GM23248 (cell line): ENCODE data around the gene SEPTIN6. TPM values are rescaled to one million over a fixed set of nuclear protein-coding genes. Genes with fewer than 3 reads are reported as not detected.
A peak's percentile ranks its signal among the peaks of the same experiment; 100 is the strongest.
"Not testable (repeated sequence)": the region's sequence is repeated elsewhere in the genome, so short reads cannot be mapped to it uniquely, and the experiment has no call there.

Experiments used
- DNase-seq: peaks from one replicate; pipeline ENCODE4 v3.0.0-alpha.2; 2015
- H2AFZ ChIP-seq: fragments of 200-600 bp; sonication (generic); 2 replicates; pipeline ENCODE4 v1.6.1; 2016; ENCODE audit warnings: antibody characterized with exemption
- H3F3A ChIP-seq: fragments of 200-600 bp; sonication (generic); 2 replicates; pipeline ENCODE4 v1.6.1; 2016; ENCODE audit warnings: mild to moderate bottlenecking, antibody characterized with exemption, mixed run types; ENCODE audit not compliant: insufficient read depth
- H3K27ac ChIP-seq: fragments of 200-600 bp; sonication (generic); 2 replicates; pipeline ENCODE4 v1.5.1; 2016; ENCODE audit warnings: mild to moderate bottlenecking
- H3K27me3 ChIP-seq: fragments of 200-600 bp; sonication (generic); replicated peaks from 2 replicates; pipeline ENCODE4 v1.6.1; 2016; ENCODE audit warnings: mild to moderate bottlenecking; ENCODE audit not compliant: insufficient read depth
- H3K36me3 ChIP-seq: fragments of 200-600 bp; sonication (generic); 2 replicates; pipeline ENCODE4 v1.6.1; 2016; ENCODE audit warnings: low read depth, mild to moderate bottlenecking
- H3K4me1 ChIP-seq: fragments of 200-600 bp; sonication (generic); 2 replicates; pipeline ENCODE4 v1.6.1; 2016; ENCODE audit warnings: mild to moderate bottlenecking; ENCODE audit not compliant: insufficient read depth
- H3K4me2 ChIP-seq: fragments of 200-600 bp; sonication (generic); one replicate; pipeline ENCODE4 v1.6.1; 2016; ENCODE audit warnings: mild to moderate bottlenecking; ENCODE audit not compliant: unreplicated experiment
- H3K4me3 ChIP-seq: fragments of 200-600 bp; sonication (generic); 2 replicates; pipeline ENCODE4 v1.5.1; 2016; ENCODE audit warnings: mild to moderate bottlenecking
- H3K79me2 ChIP-seq: fragments of 200-600 bp; sonication (generic); 2 replicates; pipeline ENCODE4 v1.6.1; 2016; ENCODE audit warnings: mild to moderate bottlenecking; ENCODE audit not compliant: insufficient read depth
- H3K9ac ChIP-seq: fragments of 200-600 bp; sonication (generic); 2 replicates; pipeline ENCODE4 v1.6.1; 2016; ENCODE audit warnings: mild to moderate bottlenecking
- H3K9me2 ChIP-seq: fragments of 200-600 bp; sonication (generic); 2 replicates; pipeline ENCODE4 v1.6.1; 2016; ENCODE audit warnings: mixed run types, mild to moderate bottlenecking, moderate library complexity; ENCODE audit not compliant: insufficient read depth
- H3K9me3 ChIP-seq: fragments of 200-600 bp; sonication (generic); one replicate; pipeline ENCODE4 v1.6.1; 2017; ENCODE audit warnings: low read depth
- H4K20me1 ChIP-seq: fragments of 200-600 bp; sonication (generic); 2 replicates; pipeline ENCODE4 v1.6.0; 2016; ENCODE audit not compliant: insufficient read depth
- EZH2 ChIP-seq: fragments of 200-600 bp; sonication (generic); IDR thresholded peaks from 2 replicates; pipeline ENCODE4 v1.6.1; 2018; ENCODE audit warnings: antibody characterized with exemption, mild to moderate bottlenecking; ENCODE audit not compliant: insufficient read depth, poor library complexity, severe bottlenecking
- EZH2phosphoT487 ChIP-seq: fragments of 200-600 bp; sonication (generic); IDR thresholded peaks from 2 replicates; pipeline ENCODE4 v1.6.1; 2018; ENCODE audit warnings: antibody characterized with exemption, moderate library complexity, mild to moderate bottlenecking, low read depth; ENCODE audit not compliant: insufficient read depth
- WGBS, 2 experiments: methylation state at CpG; one replicate each; pipeline ENCODE4 v1.1.6; 2015 to 2017; ENCODE audit warnings: low lambda C conversion rate in 2 of 2, low coverage in 1 of 2; ENCODE audit errors: missing lambda C conversion rate in 2 of 2; 5-methylcytosine and 5-hydroxymethylcytosine counted together
- in situ Hi-C: fragments of 300-500 bp; cut with MboI; formaldehyde crosslinking; loops from 2 replicates; pipeline ENCODE4 v1.15.0; 2020
- polyA plus RNA-seq: library from polyadenylated mRNA; unstranded; fragments of >200 nt; fragmentation: Nextera tagmentation; extraction: Ambion mirVana; gene quantifications from 2 replicates; pipeline ENCODE4 v1.2.1, GENCODE V29; 2016
- total RNA-seq: library from RNA; depleted of rRNA; stranded (reverse); fragments of >200 nt; shearing (Covaris generic); gene quantifications from 2 replicates; pipeline ENCODE4 v1.2.3, GENCODE V29; 2014

SEPTIN6 gene
- total and polyA plus RNA-seq, 2 experiments from 2014 or later, result 22.2 to 23.9 TPM

GRCh38 chrX:119672426-119672825 lies 20.5 kb downstream of the SEPTIN6 start:
- Histone ChIP-seq H3K9me2 (no peaks in the 10 kb centered on the region), H3K27me3 (no peaks in the 10 kb centered on the region), H2AFZ (no peak overlapping the region), H3K4me2 (no peak overlapping the region), H3F3A (no peaks in the 10 kb centered on the region), H3K9me3 (no peaks in the 10 kb centered on the region), H3K4me3 (no peak overlapping the region), H3K4me1 (no peaks in the 10 kb centered on the region), H4K20me1 (no peaks in the 10 kb centered on the region), H3K36me3 (no peaks in the 10 kb centered on the region), H3K27ac (no peak overlapping the region), H3K9ac (no peak overlapping the region), H3K79me2 (no peaks in the 10 kb centered on the region)
- 62 to 64% methylated on average over 2 of the region's 2 CpGs for WGBS, 2 experiments
- TF ChIP-seq EZH2, result no peak
- no peak for TF ChIP-seq EZH2phosphoT487
- DNase-seq, result no peak
- in situ Hi-C loops, result no loop called here

- H3K4me2 ChIP-seq, result no peak overlapping the region
- H3K79me2 ChIP-seq, result no peaks in the 10 kb centered on the region
- H3K9me3 ChIP-seq, result no peaks in the 10 kb centered on the region
- DNase-seq, result peak; percentile 3
- TF ChIP-seq EZH2phosphoT487 (no peak), EZH2 (no peak)
- no peaks in the 10 kb centered on the region for H4K20me1 ChIP-seq
- no peaks in the 10 kb centered on the region for H3K36me3 ChIP-seq
- H3K9me2 ChIP-seq, result no peaks in the 10 kb centered on the region
- H3K27ac ChIP-seq, result no peak overlapping the region
- H3K9ac ChIP-seq, result no peak overlapping the region
- no peaks in the 10 kb centered on the region for H3K27me3 ChIP-seq
- no peak overlapping the region for H3K4me3 ChIP-seq
- in situ Hi-C loops, result no loop called here
- H2AFZ ChIP-seq, result no peak overlapping the region
- H3K4me1 ChIP-seq, result no peaks in the 10 kb centered on the region
- H3F3A ChIP-seq, result no peaks in the 10 kb centered on the region
- WGBS, 2 experiments, result 65 to 72% methylated on average over 6 of the region's 6 CpGs
Observed at GRCh38 chrX:119669424-119670037, 23.4 kb downstream of the SEPTIN6 start.

GRCh38 chrX:119667111-119667878 lies 25.7 kb downstream of the SEPTIN6 start:
- H3K4me1 ChIP-seq, result no peaks in the 10 kb centered on the region
- H3K4me3 ChIP-seq, result no peak overlapping the region
- no peak for DNase-seq
- H3K79me2 ChIP-seq, result no peaks in the 10 kb centered on the region
- no peak overlapping the region for H3K4me2 ChIP-seq
- no peaks in the 10 kb centered on the region for H3K9me2 ChIP-seq
- H3F3A ChIP-seq, result no peaks in the 10 kb centered on the region
- no peaks in the 10 kb centered on the region for H3K27me3 ChIP-seq
- no peak overlapping the region for H2AFZ ChIP-seq
- H4K20me1 ChIP-seq, result no peaks in the 10 kb centered on the region
- TF ChIP-seq EZH2phosphoT487, result no peak
- no peak overlapping the region for H3K9ac ChIP-seq
- H3K27ac ChIP-seq, result no peak overlapping the region
- no peaks in the 10 kb centered on the region for H3K36me3 ChIP-seq
- 73 to 88% methylated on average over 12 to 13 of the region's 16 CpGs for WGBS, 2 experiments
- in situ Hi-C loops, result no loop called here
- H3K9me3 ChIP-seq, result no peaks in the 10 kb centered on the region

- H2AFZ ChIP-seq, H3K27ac ChIP-seq, H3K27me3 ChIP-seq, in situ Hi-C loops, H3K4me3 ChIP-seq, H3K79me2 ChIP-seq, H3K9me3 ChIP-seq, H3K9me2 ChIP-seq, H3K4me2 ChIP-seq, H3K4me1 ChIP-seq, H4K20me1 ChIP-seq, DNase-seq, H3K36me3 ChIP-seq, H3F3A ChIP-seq, H3K9ac ChIP-seq: not testable (repeated sequence)
- 85% methylated on average over 9 of the region's 9 CpGs; no CpG with 5 or more reads in 1 of the 2 experiments for WGBS, 2 experiments
Observed at GRCh38 chrX:119664877-119665276, 28.1 kb downstream of the SEPTIN6 start.
